GM18517 (cell line): ENCODE data around the gene CTTNBP2NL.
"Not testable (repeated sequence)": the region's sequence is repeated elsewhere in the genome, so short reads cannot be mapped to it uniquely, and the experiment has no call there.

ENCODE experiments used
- ATAC-seq: cut with Tn5 transposase; IDR thresholded peaks from one replicate; pipeline ENCODE4 v1.9.1; 2021; ENCODE audit warnings: mild to moderate bottlenecking, moderate library complexity; ENCODE audit not compliant: unreplicated experiment

Gene CTTNBP2NL

DNA sequence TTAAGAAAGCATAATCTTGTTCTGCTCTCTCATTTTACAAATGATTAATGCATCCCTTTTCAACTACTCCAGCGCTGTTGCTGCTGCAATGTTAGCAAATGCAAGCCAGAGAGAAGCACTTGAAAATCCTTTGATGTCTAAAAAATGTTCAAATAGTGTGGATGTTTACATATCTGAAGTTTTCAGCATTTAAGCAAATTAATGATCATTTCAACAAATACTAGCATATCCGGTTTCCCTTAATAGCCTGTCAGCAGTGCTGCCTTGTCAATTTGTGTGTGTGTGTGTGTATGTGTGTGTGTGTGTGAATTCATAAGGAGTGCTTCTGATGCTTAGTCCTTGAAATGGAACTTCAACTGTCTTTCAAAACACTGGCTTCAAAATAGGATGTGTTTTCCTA, 64.6 kb downstream of the CTTNBP2NL start:
- no peak for ATAC-seq

DNA sequence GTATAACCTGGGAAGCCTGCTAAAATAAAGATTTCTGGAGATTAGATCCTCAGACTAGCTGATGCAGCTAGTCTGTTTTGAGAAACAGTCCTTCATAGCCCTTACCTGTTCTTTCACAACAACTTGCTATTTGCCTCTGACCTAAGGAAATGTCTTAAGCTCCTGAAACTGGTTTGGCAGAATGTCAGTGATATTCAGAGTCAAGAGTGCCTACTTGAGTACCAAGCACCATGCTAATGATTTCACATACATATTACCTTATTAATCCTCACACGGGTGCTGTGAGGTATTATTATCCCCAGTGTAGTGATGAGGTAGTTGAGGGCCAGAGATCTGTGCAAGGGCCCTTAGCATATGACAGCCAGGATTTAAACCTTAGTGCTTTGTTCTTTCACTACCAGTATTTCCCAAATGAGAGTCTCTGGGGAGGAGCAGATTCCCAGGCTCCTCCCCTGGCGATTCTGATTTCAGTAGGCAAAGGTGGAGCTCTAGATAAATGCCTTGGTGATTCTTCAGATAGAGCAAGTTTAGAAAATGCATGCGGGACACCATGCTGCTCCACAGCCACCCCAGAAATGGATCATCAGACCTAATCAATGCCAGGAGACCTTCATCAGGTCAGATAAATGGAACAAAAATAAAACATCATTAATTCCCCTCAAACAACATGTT, 65.3 kb downstream of the CTTNBP2NL start:
- ATAC-seq, result no peak

DNA sequence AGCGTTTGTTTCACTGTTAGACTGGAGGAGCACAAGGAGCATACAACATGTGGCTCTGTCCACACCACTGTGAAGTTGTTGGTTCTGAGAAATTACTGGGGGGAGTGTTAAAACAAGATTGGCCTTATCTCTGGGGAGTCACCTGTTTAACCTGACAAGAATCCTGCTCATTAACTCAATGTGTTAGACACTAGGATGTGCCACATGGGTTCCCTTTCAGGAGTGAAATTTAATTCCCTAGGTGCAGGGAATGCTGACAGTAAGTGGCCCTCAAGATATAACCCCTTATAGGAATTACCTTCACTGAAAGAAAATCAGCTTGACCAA, 66.9 kb downstream of the CTTNBP2NL start:
- no peak for ATAC-seq

DNA sequence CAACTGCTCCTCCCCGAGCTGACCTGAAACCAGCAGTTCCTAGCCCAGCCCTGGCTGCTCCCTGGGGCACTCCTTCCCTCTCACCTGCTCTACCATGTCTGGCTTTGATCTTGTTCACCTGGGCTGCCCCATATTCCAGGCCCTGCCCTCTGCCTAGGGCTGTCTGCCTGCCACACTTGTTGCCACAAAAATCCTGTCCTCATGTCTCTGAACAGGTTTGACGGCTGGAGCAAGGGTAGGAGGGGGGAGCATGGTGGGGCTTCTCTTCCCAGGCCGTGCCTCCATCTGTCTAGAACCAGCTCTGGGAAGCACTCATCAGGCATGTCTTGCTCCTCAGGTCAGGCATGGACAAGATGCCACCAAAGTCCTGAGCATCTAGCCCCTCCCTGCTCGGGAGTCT, 68.5 kb downstream of the CTTNBP2NL start:
- ATAC-seq, result no peak

DNA sequence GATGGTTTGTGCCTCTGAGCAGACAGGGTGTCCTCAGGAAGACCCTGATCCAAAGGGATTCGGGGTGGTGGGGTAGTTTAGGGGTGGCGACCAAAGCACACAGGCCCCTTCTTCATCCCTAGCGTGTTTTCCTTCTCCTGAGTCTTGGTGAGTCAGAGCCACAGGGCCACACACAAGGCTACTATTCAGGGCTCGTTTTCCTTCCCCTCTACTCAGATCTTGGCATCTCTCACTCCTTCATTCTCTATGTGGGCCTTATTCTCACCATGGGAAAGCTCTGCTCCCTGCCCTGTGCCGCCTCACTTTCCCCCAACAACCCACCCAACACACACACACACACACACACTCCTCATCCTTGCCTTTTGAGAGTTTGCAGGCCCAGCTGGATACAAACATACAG, 69.1 kb downstream of the CTTNBP2NL start:
- ATAC-seq, result no peak

DNA sequence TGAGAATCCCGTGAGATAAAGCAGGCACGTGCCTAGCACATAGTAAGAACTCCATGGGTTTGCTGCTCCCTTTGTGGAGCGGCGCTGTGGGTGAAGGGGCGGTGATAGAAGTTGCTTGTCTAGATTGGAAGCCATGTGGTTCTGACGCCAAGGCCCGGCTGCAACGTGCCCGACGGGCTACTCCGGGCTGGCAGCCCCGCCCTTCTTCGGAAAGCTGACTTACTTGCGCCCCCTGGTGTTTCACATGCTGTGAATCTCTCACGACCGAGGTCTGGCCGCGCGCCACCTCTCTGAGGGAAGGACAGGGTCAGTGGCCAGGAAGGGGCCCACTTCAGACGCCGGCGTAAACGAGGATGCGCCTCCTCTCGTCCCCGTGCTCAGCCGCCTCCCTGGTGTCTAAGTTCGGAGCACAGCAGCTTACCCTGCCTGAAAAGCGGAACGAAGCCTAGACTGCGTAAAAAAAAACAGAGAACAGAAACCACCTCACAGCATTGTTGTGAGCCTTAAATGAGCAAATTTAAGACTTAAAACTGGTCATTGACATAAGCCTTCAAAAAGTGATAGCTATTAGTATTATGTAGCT, 70.2 kb downstream of the CTTNBP2NL start:
- peak; percentile 88 for ATAC-seq

DNA sequence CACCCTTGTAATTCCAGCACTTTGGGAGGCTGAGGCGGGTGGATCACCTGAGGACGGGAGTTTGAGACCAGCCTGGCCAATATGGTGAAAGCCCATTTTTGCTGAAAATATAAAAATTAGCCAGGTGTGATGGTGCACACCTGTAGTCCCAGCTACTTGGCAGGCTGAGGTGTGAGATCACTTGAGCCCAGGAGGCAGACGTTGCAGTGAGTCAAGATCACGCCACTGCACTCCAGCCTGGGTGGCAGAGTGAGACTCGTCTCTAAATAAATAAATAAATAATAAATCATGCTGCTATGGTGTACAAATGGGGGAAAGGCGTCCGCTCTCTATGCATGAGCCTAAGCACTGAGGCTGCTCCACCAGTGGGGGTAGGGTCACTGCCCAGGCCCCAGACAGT, 74.3 kb downstream of the CTTNBP2NL start:
- not testable (repeated sequence) for ATAC-seq

DNA sequence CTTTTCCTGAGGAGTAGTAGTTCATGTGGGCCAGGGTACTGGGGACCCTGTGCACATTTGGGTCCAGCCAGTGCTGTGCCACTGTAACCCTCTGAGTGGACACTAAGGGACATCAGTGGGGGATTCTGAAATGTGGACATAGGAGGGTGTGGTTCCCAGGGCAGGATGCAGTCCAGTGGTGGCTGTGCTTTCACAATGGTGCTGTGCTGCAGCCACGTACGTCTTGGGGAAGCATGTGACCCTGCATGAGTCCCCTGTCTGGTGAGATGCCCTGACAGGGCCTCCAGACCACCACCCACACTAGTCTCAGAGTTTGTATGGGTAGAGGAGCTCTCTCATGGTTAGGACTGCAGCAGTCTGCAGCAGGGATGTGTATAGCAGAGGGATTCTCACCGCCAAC, 75.0 kb downstream of the CTTNBP2NL start:
- ATAC-seq, result no peak

DNA sequence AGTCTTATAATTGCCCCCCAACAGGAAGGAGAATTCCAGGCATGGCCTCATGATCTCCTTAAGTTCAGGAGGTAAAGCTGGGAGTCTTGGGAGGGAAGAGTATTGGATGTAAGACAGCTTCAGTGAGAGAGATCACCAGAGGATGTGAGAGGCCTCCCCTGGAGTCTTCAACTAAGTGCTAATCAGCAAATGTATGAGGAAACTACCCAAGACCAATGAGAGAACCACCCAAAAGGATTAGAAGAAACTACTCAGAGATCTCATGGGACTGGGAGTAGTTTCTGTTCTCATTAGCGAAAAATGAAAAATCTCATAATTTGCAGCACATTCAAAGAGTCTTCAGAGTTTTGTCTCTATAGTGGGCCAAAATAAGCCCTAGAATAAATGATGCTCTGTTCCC, 76.1 kb downstream of the CTTNBP2NL start:
- ATAC-seq, result no peak

DNA sequence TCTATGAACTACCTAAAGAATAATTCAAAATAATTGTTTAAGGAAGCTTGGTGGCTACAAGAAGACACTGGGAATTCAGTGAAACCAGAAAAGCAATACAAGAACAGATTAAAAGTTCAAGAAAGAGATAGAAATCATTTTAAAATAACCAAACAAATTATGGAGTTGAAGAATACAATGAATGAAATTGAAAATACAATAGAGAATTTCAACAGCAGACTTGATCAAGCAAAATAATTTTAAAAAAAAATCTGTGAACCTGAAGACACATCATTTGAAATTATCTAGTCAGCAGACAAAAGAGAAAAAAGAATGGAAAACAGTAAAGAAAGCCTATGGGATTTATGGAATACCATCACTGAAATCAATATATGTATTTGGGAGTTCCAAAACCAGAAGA, 81.5 kb downstream of the CTTNBP2NL start:
- ATAC-seq, result no peak

DNA sequence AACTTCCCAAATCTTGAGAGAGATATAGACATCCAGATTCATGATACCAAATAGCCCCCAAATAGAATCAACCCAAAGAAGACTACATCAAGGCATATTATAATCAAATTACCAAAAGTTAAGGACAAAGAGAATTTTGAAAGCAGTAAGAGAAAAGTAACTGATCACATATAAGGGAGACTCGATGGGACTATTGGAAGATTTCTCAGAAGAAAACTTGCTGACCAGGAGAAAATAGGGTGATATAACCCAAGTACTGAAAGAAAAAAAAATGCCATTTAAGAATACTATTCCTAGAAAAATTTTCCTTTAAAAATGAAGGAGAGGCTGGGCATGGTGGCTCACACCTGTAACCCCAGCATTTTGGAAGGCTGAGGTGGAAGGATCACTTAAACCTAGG, 82.3 kb downstream of the CTTNBP2NL start:
- ATAC-seq, result no peak

DNA sequence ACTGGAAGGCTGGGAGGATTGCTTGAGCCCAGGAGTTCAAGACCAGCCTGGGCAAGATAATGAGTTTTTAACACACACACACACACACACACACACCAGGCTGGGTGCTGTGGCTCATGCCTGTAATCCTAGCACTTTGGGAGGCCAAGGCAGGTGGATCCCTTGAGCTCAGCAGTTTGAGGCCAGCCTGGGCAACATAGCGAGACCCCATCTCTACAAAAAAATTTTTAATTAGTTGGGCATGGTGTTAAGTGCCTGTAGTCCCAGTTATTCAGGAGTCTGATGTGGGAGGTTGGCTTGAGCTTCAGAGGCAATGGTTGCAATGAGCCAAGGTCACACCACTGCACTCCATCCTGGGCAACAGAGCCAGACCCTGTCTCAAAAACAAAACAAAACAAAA, 90.0 kb downstream of the CTTNBP2NL start:
- ATAC-seq, result not testable (repeated sequence)

DNA sequence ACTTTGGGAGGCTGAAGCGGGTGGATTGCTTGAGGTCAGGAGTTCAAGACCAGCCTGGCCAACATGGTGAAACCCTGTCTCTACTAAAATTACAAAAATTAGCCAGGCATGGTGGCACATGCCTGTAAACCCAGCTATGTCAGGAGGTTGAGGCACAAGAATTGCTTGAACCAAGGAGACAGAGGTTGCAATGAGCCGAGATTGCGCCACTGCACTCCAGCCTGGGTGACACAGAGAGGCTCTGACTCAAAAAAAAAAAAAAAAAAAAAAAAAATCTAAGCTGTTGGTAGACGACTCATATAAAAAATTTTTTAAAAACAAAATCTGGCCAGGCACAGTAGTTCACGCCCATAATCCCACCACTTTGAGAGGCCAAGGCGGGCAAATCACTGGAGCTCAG, 91.7 kb downstream of the CTTNBP2NL start:
- not testable (repeated sequence) for ATAC-seq

DNA sequence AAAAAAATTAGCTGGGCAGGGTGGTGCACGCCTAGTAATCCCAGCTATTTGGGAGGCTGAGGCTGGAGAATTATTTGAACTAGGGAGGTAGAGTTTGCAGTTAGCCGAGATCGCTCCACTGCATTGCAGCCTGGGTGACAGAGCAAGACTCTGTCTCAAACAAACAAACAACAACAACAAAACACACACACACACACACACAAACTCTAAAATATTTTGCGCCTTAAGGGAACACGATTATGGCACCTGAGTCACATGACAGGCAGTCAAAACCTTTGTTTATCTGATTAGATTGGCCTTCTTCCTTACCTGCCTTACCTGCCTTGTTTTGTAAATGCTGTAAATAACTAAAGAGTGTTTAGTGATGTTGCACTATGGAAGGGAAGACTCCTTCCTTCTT, 92.1 kb downstream of the CTTNBP2NL start:
- no peak for ATAC-seq

DNA sequence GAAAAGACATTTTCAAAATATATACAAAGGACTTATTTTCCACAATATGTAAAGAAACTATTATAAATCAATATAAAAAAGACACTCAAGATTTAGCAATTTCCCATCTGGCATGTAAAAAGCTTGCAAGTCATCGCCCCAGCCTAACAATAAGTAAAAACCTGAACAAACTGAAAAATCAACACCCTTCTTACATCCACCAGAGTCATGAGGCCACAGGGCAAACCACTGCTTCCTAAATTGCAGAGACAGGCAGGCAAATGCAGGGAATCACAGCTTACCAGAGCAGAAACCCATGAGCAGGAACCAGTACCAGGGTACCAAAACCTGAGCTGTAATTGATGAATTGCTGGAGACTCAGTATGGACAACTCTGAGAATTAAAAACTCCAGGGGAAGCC, 96.1 kb downstream of the CTTNBP2NL start:
- no peak for ATAC-seq

DNA sequence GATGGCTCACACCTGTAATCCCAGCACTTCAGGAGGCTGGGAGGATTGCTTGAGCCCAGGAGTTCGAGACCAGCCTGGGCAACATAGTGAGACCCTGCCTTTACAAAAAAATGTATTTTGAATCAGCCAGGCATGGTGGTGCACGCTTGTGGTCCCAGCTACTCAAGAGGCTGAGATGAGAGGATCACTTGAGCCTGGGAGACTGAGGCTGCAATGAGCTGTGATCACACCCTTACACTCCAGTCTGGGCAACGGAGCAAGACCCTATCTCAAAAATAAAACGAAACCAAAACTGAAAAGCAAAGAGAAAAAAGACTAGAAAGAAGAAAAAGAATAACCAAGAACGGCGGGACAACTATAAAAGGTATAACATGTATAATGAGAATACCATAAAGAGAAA, 97.3 kb downstream of the CTTNBP2NL start:
- no peak for ATAC-seq

DNA sequence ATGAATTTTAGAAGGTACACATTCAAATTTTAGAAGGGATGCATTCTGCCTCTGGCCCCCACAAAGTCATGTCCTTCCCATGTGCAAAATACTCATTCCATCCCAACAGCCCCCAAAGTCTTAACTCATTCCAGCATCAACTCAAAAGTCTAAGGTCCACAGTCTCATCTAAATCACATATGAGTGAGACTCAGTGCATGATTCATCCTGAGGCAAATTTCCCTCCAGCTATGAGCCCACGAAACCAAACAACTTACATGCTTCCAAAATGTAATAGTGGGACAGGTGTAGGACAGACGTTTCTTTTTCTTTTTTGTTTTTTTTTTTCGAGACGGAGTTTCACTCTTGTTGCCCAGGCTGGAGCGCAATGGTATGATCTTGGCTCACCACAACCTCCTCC, 100.3 kb downstream of the CTTNBP2NL start:
- ATAC-seq, result no peak

DNA sequence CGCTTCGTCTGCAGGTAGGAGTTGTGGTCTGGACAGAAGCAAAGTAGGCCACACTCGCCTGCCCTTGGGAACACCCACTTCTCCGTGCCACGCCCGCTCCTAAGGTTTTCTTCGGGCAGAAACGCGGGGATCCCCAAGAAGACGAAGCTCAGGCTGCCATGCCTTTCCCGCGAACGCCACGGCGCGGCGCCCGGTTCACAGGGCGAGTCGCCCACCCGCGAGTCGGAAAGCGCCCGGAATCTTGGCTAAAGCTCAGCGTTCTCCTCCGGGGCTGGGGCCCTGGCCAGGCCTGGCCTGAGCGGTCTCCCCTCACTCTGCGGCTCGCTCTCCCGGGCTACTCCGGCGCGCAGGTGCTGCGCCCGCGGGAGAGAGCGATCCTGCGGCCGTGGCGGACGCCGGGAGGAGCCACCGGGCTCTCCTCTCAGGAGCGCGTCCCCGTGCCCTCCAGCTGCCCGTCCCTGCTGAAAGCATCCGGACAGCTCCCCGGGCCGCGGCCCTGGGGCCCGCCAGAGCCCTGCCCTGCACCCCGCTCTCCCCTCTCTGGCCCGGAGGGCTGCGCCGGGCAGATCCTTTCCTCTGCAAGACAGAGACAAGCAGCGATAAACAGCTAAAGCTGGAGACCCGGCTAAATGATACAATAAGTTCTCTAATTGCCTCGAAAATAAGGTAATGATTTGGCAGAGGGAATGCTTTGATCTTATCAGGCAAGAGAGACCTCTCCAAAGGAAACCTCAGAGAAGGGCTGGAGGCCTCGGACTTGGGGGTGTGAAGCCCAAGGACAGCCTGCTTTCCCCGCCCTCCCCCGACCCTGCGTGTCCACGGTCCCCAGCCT, 106.0 kb downstream of the CTTNBP2NL start:
- no peak for ATAC-seq

DNA sequence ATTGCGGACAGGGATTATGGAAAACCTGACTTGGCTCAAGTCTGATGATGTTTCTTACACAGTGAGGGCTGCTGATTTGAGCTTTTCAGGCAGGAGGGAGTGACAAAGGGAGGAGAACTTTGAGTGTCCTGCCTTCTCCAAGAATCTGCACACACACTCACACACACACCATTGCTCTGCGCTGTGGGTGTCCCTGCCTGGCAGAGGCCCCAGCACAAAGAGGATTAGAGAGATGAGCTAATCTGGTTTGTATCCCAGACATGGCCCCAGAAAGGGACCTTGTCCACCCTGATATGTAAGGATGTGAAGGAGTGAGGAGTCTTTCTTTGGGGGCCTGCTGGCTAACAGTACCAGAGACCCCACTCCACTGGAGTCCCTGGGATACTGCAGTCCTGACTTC, 106.8 kb downstream of the CTTNBP2NL start:
- no peak for ATAC-seq

DNA sequence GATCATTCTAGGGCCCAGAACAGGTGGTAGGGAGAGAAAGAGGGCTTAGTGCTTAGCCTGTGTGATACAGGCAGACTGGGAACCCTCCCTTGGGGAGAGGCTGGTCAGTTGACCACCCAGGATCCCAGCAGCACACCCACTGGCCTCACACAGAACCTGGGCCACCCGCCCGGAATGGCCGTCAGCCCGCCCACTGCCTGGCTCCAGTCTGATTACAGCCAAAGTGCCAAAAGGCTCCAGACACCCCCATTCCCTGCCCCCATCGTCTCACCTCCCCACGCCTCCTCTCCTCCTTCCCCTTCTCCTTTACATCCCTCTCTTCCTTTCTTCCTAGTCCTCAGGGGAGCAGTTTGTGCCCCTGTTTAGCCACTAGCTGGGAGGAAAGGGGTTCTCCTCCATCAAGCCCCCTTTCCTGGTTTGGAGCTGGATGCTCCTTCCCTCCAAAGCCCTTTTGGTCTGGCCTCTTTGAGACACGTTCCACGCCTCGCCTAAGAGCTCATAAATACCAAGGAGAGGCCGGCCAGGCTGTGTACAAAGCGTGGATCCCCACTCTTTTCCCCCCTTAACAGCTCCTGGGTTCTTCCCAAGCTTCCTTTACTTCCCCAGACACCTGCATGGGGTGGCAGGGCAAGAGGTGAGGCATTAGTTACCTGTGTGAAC, 108.1 kb downstream of the CTTNBP2NL start:
- no peak for ATAC-seq

DNA sequence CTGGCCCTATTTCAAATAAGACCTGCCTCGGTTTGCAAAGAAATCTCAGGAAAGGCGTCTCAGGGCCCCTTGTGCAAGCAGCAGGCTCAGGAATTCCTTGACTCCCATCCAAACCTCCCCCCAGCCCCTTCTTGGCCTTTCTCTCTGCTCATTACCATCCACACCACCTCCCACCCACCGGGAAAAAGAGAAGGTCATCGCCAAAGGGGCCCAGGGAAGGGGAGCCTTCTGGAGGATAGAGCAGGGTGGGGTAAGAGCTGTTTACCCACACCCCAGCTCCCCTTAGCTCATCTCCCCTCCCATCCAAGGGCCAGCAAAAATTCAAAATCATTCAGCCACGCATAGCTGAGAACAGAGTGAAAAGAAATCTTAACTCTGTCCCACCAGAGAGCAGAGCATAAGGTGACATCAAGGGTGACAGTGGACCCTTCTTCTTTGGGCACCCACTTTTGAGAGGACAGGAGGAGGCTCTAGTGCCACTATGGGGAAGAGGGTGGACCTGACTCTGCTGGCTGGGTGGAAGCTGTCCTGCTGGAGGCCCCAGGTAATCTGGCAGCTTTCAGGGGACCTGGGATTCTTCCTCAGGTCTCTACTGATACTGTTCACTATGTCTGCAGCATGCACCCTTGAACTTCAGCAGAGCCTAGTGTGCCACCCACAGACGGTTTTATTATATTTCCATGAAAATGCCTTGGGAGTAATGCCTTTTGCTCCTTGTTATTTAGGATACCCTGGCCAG, 108.8 kb downstream of the CTTNBP2NL start:
- no peak for ATAC-seq
